Body of pancreas (tissue), 4 donors: ENCODE results near the gene MYCBPAP.

Experiments used
- POLR2A ChIP-seq, 3 donors: fragments of 450-650 bp; IDR thresholded peaks; one replicate each; pipeline ENCODE4 v1.6.1; 2016; ENCODE audit warnings: antibody characterized with exemption in 3 of 3, mild to moderate bottlenecking in 2 of 3
- TF ChIP-seq, protein P1 (sequence below), 7 experiments: fragments of 450-650 bp in 4 of 7; fragments of 200-600 bp in 3 of 7; sonication (generic) in 3 of 7; IDR thresholded peaks; one replicate each; pipeline ENCODE4 v1.5.1; 2016 to 2019; ENCODE audit warnings: antibody characterized with exemption in 7 of 7

DNA sequence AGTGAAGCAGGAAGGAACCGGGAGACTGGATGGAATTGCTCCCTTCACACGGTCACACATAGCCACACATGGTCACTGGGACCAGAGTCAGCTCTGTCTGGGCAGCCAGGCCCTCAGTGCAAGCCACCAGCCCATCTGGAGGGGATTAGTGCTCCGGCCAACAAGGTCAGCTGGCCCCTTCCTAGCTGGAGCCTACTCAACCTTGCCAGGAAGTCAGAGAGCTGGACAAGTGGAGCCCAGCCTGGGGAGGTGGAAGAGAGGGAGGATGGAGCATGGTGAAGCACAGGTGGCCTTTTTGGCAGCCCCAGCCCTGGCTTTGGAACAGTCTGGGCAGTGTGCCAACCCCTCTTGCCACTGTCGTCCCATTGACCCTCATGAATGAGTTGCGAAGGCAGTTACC, 48.6 kb downstream of the MYCBPAP start:
- TF ChIP-seq, protein P1, sequence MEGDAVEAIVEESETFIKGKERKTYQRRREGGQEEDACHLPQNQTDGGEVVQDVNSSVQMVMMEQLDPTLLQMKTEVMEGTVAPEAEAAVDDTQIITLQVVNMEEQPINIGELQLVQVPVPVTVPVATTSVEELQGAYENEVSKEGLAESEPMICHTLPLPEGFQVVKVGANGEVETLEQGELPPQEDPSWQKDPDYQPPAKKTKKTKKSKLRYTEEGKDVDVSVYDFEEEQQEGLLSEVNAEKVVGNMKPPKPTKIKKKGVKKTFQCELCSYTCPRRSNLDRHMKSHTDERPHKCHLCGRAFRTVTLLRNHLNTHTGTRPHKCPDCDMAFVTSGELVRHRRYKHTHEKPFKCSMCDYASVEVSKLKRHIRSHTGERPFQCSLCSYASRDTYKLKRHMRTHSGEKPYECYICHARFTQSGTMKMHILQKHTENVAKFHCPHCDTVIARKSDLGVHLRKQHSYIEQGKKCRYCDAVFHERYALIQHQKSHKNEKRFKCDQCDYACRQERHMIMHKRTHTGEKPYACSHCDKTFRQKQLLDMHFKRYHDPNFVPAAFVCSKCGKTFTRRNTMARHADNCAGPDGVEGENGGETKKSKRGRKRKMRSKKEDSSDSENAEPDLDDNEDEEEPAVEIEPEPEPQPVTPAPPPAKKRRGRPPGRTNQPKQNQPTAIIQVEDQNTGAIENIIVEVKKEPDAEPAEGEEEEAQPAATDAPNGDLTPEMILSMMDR (IDR thresholded peaks at IDR 0.05) = no peak
- TF ChIP-seq POLR2A (IDR thresholded peaks at IDR 0.05) = no peak
